LNCaP clone FGC (cell line): ENCODE data around the gene CCDC180.
"Not testable (repeated sequence)": the region's sequence is repeated elsewhere in the genome, so short reads cannot be mapped to it uniquely, and the experiment has no call there.

ENCODE experiments used
- DNase-seq: peaks from one replicate; pipeline ENCODE4 v3.0.0-alpha.2; 2011; ENCODE audit warnings: low read depth
- H3K4me3 ChIP-seq: 2 replicates; pipeline ENCODE4 v1.5.1; 2011; ENCODE audit warnings: mild to moderate bottlenecking, low read depth, low read length, control low read depth
- CTCF ChIP-seq: IDR thresholded peaks from 2 replicates; pipeline ENCODE4 v1.5.1; 2012; ENCODE audit warnings: mild to moderate bottlenecking; ENCODE audit not compliant: control insufficient read depth, insufficient read depth; ENCODE audit errors: extremely low read depth

Gene CCDC180

GRCh38 chr9:97307500-97308163 lies at the start of gene CCDC180:
TSS of gene CCDC180 (plus strand) at chr9:97307659. CDS start at chr9:97308064, 405 bp downstream.
- no peak for DNase-seq
- no peak within 1 kb of the TSS for H3K4me3 ChIP-seq
- TF ChIP-seq CTCF = no peak

- not testable (repeated sequence) for H3K4me3 ChIP-seq, DNase-seq
Observed at GRCh38 chr9:97259834-97260514, 47.5 kb upstream of the CCDC180 start.

GRCh38 chr9:97271292-97271691 lies 36.2 kb upstream of the CCDC180 start:
- no peak overlapping the region for H3K4me3 ChIP-seq
- TF ChIP-seq CTCF = no peak
- DNase-seq = no peak

- no peak overlapping the region for H3K4me3 ChIP-seq
- no peak for DNase-seq
- no peak for TF ChIP-seq CTCF
Observed at GRCh38 chr9:97272072-97272471, 35.4 kb upstream of the CCDC180 start.

GRCh38 chr9:97276310-97276852 lies 31.1 kb upstream of the CCDC180 start:
- no peak overlapping the region for H3K4me3 ChIP-seq
- no peak for DNase-seq
- no peak for TF ChIP-seq CTCF

- no peak for TF ChIP-seq CTCF
- no peak overlapping the region for H3K4me3 ChIP-seq
- no peak for DNase-seq
Observed at GRCh38 chr9:97277953-97278352, 29.5 kb upstream of the CCDC180 start.

- H3K4me3 ChIP-seq = no peak overlapping the region
- TF ChIP-seq CTCF = no peak
- no peak for DNase-seq
Observed at GRCh38 chr9:97280755-97281330, 26.6 kb upstream of the CCDC180 start.
